Regular cardiac myocyte (primary cell): Measurements from ENCODE around the gene KCNIP3. TPM values are rescaled to one million over a fixed set of nuclear protein-coding genes. Genes with fewer than 3 reads are reported as not detected.

ENCODE experiments used
- total RNA-seq: library from RNA; depleted of rRNA; stranded (reverse); fragments of >200 nt; gene quantifications from 2 replicates; pipeline ENCODE4 v1.2.3, GENCODE V29; 2014

Gene KCNIP3
- total RNA-seq: 0.77 and 1.4 TPM in 2 replicates

DNA sequence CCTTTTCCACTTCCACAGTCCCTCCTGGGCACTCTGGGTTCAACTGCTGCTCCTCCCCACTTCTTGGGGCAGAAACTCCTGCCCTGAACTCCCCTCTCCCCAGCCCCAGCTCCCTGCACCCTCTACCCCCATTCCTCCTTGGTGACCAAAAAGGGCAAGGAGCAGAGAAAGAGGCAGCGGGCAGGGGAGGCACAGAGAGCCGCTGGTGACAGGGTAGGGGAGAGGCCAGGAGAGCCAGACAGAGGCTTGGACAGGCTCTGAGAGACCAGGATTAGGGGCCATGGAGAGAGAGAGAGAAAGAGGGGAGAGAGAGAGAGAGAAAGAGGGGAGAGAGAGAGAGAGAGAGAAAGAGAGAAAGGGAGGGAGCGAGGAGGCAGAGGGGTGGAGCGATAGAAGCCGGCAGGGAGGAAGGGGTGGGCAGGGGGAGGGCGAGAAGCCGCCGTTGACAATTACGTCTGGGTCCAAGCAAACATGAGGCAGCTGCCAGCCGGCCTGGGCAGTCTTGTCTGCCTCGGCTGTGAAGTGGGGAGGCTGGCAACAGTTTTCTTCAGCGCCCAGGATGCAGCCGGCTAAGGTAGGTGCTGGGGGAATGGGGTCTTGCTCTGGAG lies at the start of gene KCNIP3:
TSS of gene KCNIP3 (plus strand) at position 468 of the 608 bp plus-strand sequence. CDS start at position 560, 92 bp downstream.

GRCh38 chr2:95274291-95275150 lies 22.6 kb upstream of the KCNIP3 start, which contains the start of gene PROM2:
Gene PROM2 (plus strand): TSS chr2:95274449. CDS start chr2:95274586, 137 bp downstream.

GRCh38 chr2:95402370-95403203 lies 105.4 kb downstream of the KCNIP3 start, which contains the start of gene FAHD2A:
Gene FAHD2A (plus strand): TSS chr2:95402708. CDS start chr2:95405559, 2,851 bp downstream.

Other genes starting within 250 kb of the KCNIP3 start
- gene MRPS5, start 175.5 kb upstream of the KCNIP3 start, total RNA-seq: 47.1 and 56.2 TPM in 2 replicates
- 8.8 and 18.3 TPM in 2 replicates for gene ZNF514, start 137.5 kb upstream of the KCNIP3 start, total RNA-seq
- gene ZNF2, start 131.5 kb upstream of the KCNIP3 start, total RNA-seq: 7.5 and 13.2 TPM in 2 replicates
- 4.0 and 4.8 TPM in 2 replicates for gene ZNF892, start 89.8 kb upstream of the KCNIP3 start, total RNA-seq
- gene PROM2, start 22.9 kb upstream of the KCNIP3 start, total RNA-seq: under 0.01 and 0.28 TPM in 2 replicates
- gene FAHD2A, start 105.4 kb downstream of the KCNIP3 start, total RNA-seq: 15.5 and 29.3 TPM in 2 replicates
- not detected in 2 replicates for gene TRIM43B, start 187.4 kb downstream of the KCNIP3 start, total RNA-seq